DND-41 (cell line): ENCODE results near the gene HIPK4.

Experiments used
- CTCF ChIP-seq: IDR thresholded peaks from 2 replicates; pipeline ENCODE4 v1.5.1; 2012; ENCODE audit warnings: borderline replicate concordance, low read length, moderate library complexity, mild to moderate bottlenecking; ENCODE audit not compliant: poor library complexity, severe bottlenecking; ENCODE audit errors: extremely low read depth
- EZH2 ChIP-seq: IDR thresholded peaks from 3 replicates; pipeline ENCODE4 v1.6.1; 2012; ENCODE audit warnings: borderline replicate concordance, low read depth, mild to moderate bottlenecking, moderate library complexity, low read length, inconsistent platforms; ENCODE audit not compliant: severe bottlenecking

DNA sequence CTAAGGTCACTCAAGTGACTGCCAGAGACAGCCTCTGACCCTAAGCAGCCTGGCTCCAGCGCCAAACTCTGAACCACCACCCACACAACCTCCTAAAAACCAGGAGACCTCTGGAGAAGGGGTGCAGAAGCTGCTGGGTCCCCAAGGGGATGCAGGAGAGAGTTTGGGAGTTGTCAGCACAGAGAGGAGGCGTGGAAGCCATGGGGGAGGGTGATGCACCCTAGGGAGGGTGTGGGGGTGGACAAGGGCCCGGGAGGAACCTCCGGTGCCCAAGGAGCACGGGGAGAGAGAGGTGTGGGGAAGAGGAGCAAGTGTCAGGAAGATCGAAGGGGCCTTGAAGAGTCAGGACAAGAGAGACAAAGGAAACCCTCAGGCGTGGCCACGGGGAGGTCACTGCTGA lies 2.1 kb upstream of the HIPK4 start:
- TF ChIP-seq CTCF (no peak), EZH2 (no peak)
